Neural cell (in vitro differentiated cells): Measurements from ENCODE around the gene HVCN1.

Experiments
- EP300 ChIP-seq: fragments of 450-650 bp; conservative IDR thresholded peaks from 2 replicates; pipeline ENCODE4 v1.6.1; 2014; ENCODE audit warnings: antibody characterized with exemption, mild to moderate bottlenecking, moderate library complexity; ENCODE audit not compliant: poor library complexity, severe bottlenecking
- EZH2 ChIP-seq: fragments of 200-600, 300-800 bp; shearing (Covaris generic), sonication (generic); IDR thresholded peaks from 2 replicates; pipeline ENCODE4 v1.6.1; 2014; ENCODE audit warnings: antibody characterized with exemption, low read length, borderline replicate concordance, mild to moderate bottlenecking; ENCODE audit not compliant: insufficient read depth, poor library complexity, severe bottlenecking
- MXI1 ChIP-seq: fragments of 450-650 bp; conservative IDR thresholded peaks from 2 replicates; pipeline ENCODE4 v1.6.1; 2014; ENCODE audit warnings: antibody characterized with exemption, mild to moderate bottlenecking; ENCODE audit not compliant: poor library complexity, severe bottlenecking
- POLR2AphosphoS5 ChIP-seq: IDR thresholded peaks from 2 replicates; pipeline ENCODE4 v1.6.1; 2012
- RAD21 ChIP-seq: fragments of 450-650 bp; conservative IDR thresholded peaks from 2 replicates; pipeline ENCODE4 v1.6.1; 2014; ENCODE audit warnings: antibody characterized with exemption, mild to moderate bottlenecking, moderate library complexity
- SMC3 ChIP-seq: fragments of 450-650 bp; conservative IDR thresholded peaks from 2 replicates; pipeline ENCODE4 v1.6.1; 2014; ENCODE audit warnings: antibody characterized with exemption, mild to moderate bottlenecking, moderate library complexity; ENCODE audit not compliant: poor library complexity
- TAF1 ChIP-seq: IDR thresholded peaks from 2 replicates; pipeline ENCODE4 v1.6.1; 2012; ENCODE audit warnings: low read depth
- TF ChIP-seq, protein P1 (sequence below): fragments of 450-650 bp; IDR thresholded peaks from 2 replicates; pipeline ENCODE4 v1.5.1; 2014; ENCODE audit warnings: antibody characterized with exemption, mild to moderate bottlenecking, moderate library complexity; ENCODE audit not compliant: poor library complexity, severe bottlenecking
- TF ChIP-seq, protein P2 (sequence below): IDR thresholded peaks from 2 replicates; pipeline ENCODE4 v1.6.1; 2012; ENCODE audit warnings: borderline replicate concordance

DNA sequence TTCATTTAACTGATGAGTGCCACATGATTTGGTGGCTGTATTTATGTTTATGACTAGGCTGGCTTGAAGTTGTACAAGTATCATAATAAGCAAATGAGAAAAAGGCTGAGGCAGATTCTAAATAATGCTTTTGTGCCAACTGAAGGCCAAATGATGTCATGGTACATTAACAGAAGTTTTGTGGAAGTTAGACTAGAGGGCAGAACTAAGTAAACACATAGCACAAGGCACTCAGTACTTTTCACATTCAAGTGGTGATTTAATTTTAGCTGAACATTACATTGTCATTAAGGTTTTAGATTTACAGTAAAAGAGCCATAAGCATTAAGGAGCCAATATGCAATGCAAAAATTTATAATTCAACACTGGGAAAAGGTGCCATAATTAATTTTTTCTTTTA, 32.7 kb upstream of the HVCN1 start:
- TF ChIP-seq POLR2AphosphoS5: no peak
- TF ChIP-seq TAF1: no peak
- TF ChIP-seq, protein P1, sequence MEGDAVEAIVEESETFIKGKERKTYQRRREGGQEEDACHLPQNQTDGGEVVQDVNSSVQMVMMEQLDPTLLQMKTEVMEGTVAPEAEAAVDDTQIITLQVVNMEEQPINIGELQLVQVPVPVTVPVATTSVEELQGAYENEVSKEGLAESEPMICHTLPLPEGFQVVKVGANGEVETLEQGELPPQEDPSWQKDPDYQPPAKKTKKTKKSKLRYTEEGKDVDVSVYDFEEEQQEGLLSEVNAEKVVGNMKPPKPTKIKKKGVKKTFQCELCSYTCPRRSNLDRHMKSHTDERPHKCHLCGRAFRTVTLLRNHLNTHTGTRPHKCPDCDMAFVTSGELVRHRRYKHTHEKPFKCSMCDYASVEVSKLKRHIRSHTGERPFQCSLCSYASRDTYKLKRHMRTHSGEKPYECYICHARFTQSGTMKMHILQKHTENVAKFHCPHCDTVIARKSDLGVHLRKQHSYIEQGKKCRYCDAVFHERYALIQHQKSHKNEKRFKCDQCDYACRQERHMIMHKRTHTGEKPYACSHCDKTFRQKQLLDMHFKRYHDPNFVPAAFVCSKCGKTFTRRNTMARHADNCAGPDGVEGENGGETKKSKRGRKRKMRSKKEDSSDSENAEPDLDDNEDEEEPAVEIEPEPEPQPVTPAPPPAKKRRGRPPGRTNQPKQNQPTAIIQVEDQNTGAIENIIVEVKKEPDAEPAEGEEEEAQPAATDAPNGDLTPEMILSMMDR: no peak
- TF ChIP-seq EP300: no peak
- no peak for TF ChIP-seq MXI1
- TF ChIP-seq, protein P2, sequence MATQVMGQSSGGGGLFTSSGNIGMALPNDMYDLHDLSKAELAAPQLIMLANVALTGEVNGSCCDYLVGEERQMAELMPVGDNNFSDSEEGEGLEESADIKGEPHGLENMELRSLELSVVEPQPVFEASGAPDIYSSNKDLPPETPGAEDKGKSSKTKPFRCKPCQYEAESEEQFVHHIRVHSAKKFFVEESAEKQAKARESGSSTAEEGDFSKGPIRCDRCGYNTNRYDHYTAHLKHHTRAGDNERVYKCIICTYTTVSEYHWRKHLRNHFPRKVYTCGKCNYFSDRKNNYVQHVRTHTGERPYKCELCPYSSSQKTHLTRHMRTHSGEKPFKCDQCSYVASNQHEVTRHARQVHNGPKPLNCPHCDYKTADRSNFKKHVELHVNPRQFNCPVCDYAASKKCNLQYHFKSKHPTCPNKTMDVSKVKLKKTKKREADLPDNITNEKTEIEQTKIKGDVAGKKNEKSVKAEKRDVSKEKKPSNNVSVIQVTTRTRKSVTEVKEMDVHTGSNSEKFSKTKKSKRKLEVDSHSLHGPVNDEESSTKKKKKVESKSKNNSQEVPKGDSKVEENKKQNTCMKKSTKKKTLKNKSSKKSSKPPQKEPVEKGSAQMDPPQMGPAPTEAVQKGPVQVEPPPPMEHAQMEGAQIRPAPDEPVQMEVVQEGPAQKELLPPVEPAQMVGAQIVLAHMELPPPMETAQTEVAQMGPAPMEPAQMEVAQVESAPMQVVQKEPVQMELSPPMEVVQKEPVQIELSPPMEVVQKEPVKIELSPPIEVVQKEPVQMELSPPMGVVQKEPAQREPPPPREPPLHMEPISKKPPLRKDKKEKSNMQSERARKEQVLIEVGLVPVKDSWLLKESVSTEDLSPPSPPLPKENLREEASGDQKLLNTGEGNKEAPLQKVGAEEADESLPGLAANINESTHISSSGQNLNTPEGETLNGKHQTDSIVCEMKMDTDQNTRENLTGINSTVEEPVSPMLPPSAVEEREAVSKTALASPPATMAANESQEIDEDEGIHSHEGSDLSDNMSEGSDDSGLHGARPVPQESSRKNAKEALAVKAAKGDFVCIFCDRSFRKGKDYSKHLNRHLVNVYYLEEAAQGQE: no peak
- no peak for TF ChIP-seq EZH2
- no peak for TF ChIP-seq RAD21
- TF ChIP-seq SMC3: no peak
